HUDEP-2 (cell line): ENCODE measurements around the gene FAM72B.
"Not testable (repeated sequence)": the region's sequence is repeated elsewhere in the genome, so short reads cannot be mapped to it uniquely, and the experiment has no call there.

Source experiments
- DNase-seq, 76 experiments: peaks; one replicate each; lab custom pipeline; 2025; ENCODE audit not compliant: unreplicated experiment in 76 of 76; lab: John Stamatoyannopoulos, UW

FAM72B gene

GRCh38 chr1:121200985-121201981 lies 17.1 kb upstream of the FAM72B start:
- not testable (repeated sequence) for DNase-seq

- not testable (repeated sequence) for DNase-seq
Measured at GRCh38 chr1:121200232-121200631, 16.1 kb upstream of the FAM72B start.

- DNase-seq: not testable (repeated sequence)
Measured at GRCh38 chr1:121199763-121200162, 15.6 kb upstream of the FAM72B start.

- not testable (repeated sequence) for DNase-seq
Measured at GRCh38 chr1:121197095-121197882, 13.1 kb upstream of the FAM72B start.

- DNase-seq: not testable (repeated sequence)
Measured at GRCh38 chr1:121192512-121192911, 8.4 kb upstream of the FAM72B start.

- not testable (repeated sequence) for DNase-seq
Measured at GRCh38 chr1:121187914-121188313, 3.8 kb upstream of the FAM72B start.

GRCh38 chr1:121186191-121186590 lies 2.1 kb upstream of the FAM72B start:
- DNase-seq: not testable (repeated sequence)

DNA sequence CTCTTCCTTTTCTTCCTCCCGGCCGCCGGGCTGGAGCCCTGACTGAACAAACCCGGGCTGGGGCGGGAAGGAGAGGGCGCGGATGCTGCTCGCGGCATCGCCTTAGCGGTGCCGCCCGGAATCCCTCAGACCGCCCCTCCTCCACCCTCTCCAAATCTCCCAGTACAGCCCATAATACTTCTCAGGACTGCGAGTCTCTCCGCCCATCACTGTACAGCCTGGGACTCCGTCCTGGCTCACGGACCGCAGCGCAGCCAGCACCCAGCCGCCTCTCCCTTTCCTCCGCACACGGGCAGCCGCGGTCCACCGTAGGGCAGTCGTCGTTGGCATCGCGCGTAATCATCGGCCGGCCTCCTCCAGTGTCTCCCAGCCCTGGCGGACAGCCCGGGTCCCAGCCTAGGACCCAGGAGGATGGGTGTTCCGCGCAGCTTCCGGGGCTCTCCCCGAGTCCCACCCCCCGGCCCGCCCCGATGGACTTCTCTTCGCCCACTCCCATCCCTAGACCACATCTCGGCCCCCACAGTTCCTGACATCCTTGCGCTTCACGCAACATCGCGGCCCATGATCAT lies 1.1 kb upstream of the FAM72B start:
- not testable (repeated sequence) for DNase-seq

DNA sequence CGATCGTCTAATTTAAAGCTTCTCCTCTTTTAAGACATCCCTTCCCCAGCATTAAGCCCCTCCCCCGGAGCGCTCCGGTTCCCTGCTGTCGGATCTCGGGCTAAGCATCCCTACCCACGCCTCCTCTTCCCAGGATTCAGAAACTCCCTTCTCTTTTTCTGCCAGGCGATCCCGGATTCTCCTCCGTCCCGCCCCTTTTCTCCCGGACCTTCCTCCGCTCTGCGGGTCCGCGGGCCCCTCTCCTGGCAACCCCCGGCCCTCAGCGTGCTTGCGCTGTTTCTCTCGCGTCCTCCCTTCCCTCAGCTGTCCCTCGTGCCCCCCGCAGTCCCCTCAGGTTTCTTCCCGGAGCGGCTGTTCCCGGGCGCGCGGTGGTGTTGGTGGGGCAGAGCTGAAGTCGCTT lies 273 bp downstream of the FAM72B start:
- DNase-seq: not testable (repeated sequence)

DNA sequence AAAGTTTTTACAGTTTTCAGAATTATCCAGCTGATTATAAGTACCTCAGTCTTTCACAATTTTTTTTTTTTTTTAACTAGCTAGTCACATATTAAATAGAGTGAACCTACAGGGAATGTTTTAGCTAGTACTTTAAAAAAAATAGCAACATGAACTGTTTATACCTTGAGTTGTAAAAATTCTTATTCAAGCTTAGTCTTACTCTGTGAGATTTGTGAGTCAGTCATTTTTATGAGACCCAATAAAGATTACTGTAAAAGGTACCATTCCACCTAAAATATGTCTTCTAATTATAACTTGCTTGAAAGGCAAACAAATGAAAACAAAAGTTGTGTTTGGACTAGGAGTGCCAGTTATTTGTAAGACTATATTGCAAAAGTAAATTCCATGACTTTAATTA lies 5.9 kb downstream of the FAM72B start:
- DNase-seq: not testable (repeated sequence)

- DNase-seq: not testable (repeated sequence)
Measured at GRCh38 chr1:121176649-121177048, 7.5 kb downstream of the FAM72B start.

DNA sequence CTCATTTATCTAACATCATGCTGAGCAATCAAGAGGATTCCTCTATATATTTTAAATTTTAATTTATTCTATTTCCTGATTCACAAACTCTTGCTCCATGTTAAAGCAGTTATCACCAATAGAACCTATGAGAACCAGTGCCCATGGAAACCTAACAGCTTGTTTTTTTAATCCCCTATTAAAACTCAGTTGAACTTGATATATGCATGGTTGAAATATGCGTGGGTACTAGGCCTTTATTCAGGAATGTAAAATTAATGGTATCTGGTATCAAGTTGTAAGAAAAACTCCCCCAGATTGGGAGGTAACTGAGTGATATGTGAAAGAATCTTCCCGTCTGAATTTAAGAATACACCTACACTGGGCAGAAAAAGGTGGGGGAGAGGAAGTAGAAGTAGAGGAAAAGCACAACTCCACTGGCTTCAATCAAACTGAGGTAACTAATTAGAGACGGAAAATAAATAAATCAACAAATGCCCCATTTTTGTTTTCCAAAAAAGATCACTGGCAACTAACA lies 15.9 kb downstream of the FAM72B start:
- not testable (repeated sequence) for DNase-seq

DNA sequence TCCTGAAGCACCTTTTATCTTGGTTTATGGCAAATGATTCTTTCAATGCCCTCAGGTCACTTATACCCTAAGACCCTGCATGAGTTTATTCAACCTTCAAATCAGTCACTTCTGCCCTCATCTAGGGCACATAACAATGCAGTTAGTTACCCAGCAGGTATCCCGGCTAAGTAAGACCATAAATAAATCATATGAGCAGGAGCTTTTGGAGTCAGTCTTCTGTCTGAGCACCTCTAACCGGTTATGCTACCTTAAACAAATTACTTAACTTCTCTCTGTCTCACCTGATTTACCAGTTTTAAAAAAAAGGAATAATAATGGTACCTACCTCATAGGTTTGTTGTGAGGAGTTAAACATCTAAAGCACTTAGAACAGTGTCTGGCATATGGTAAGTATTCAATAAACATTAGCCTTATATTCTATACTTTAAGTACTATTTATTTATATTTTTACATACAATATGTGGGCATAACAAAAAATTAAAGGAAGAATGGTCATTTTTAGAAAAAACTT lies 16.9 kb downstream of the FAM72B start:
- not testable (repeated sequence) for DNase-seq

GRCh38 chr1:121165296-121165695 lies 18.8 kb downstream of the FAM72B start:
- not testable (repeated sequence) for DNase-seq

GRCh38 chr1:121163850-121164757 lies 20.0 kb downstream of the FAM72B start:
- peak in 3 of 76 experiments; percentile 0 to 11 (median 6) for DNase-seq

DNA sequence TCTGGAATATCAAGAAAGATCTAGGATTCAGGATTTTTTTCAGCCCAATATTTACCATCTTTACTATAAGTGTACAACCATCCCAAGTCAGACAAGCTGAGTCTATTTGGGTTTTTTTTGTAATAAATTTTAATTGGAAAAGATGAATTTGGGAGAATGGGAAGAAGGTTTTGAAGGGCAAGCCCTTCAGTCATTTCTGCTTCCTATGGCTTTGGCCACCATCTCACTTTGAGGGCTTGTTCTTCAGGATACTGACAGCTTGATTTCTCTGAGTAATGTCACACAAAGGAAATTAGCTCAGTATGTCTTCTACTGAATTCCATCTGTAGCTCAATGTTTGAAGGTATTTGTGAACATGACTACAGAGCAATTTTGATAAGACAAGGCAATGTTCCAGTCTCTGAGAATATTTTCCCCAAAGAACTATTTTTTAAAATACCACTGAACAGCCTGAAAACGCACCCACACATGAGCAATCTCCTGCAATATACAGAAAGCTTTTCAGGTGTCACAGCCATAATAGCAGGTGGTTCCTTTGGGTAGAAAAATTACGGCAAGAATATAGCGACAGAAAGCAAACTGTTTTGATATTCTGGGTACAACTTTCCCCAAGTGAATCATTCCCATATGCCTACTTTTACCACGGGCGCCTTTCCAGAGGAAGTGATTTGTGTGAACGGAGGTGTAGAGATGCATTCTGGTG lies 22.8 kb downstream of the FAM72B start:
- not testable (repeated sequence) for DNase-seq

GRCh38 chr1:121160118-121160517 lies 24.0 kb downstream of the FAM72B start:
- DNase-seq: not testable (repeated sequence)

DNA sequence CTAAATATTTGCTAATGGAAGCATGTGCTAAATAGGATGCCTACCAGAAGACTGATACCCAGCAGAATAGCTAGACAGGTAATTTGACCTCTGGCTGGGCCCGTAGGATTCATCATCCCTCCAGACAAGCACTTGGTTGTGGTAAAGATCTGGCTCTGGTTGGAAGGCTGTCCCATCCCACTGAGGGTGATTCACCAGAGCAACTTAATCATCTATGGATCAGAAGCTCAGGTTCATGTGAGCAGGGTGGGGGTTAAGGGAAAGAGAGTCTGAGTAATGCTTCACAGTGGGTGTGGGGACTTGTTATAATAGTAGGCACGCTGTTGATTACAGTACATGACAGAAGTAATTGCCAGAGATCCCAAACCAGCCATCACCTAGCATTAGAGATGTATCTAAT lies 26.5 kb downstream of the FAM72B start:
- DNase-seq: not testable (repeated sequence)
